ENCODE results near the gene ISYNA1.

DNA sequence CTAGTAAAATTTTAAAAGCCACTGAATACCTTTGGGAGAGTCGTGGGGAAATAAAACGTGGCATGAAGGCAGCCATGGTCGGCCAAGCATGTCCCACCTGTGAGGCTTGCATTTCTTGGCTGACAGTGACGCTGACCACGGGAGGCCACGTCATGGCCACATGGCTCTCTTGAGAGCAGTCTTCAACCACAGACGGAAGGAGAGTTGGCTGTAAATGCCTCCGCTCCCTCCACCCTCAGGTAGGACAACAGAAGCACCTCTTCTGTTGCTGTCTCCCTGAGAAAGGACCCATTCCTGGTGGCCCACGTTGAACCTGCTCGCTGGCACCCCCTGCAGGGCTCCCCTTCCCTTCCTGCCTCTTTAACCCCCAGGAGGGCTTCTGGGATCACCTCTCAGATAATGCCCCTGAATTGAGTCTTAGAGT is 29.9 kb downstream of the ISYNA1 start:
- TF ChIP-seq CTCF (IDR thresholded peaks at IDR 0.05) (peak; percentile 16 to 51 (median 40)), POLR2A (IDR thresholded peaks at IDR 0.05) (no peak)

Measured in heart left ventricle (tissue), 13 donors.